Tibial nerve (tissue), 4 donors: ENCODE data around the gene CRYBG3.

Experiments used
- EP300 ChIP-seq, 2 donors: sonication (generic); formaldehyde crosslinking; IDR thresholded peaks; one replicate each; pipeline ENCODE4 v1.6.1; 2017; ENCODE audit warnings: antibody characterized with exemption in 2 of 2, mild to moderate bottlenecking in 1 of 2
- TF ChIP-seq, protein P1 (sequence below), 5 experiments: fragments of 200-600 bp in 3 of 5; fragments of 450-650 bp in 2 of 5; sonication (generic) in 3 of 5; IDR thresholded peaks; one replicate each; pipeline ENCODE4 v1.5.1; 2016 to 2019; ENCODE audit warnings: antibody characterized with exemption in 5 of 5, mild to moderate bottlenecking in 3 of 5, moderate library complexity in 2 of 5

DNA sequence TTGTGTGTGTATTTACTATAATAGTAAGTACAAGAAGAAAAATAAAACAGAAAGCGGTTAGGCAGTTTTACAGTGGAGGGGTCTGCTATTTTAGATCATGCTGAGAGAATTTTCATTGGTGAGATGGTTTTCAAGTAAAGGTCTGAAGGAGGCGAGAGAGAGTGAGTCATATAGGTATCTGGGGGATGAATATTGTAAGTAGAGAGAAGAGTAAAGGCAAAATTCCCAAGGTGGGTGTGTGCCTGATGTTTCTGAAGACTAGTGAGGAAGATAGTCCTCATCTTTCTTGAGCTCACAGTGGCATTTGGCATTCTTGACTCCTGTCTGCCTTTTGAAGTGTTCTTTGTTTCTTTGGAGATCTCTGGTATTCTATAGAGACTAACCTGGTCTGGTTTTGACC lies 38.6 kb downstream of the CRYBG3 start:
- TF ChIP-seq, protein P1, sequence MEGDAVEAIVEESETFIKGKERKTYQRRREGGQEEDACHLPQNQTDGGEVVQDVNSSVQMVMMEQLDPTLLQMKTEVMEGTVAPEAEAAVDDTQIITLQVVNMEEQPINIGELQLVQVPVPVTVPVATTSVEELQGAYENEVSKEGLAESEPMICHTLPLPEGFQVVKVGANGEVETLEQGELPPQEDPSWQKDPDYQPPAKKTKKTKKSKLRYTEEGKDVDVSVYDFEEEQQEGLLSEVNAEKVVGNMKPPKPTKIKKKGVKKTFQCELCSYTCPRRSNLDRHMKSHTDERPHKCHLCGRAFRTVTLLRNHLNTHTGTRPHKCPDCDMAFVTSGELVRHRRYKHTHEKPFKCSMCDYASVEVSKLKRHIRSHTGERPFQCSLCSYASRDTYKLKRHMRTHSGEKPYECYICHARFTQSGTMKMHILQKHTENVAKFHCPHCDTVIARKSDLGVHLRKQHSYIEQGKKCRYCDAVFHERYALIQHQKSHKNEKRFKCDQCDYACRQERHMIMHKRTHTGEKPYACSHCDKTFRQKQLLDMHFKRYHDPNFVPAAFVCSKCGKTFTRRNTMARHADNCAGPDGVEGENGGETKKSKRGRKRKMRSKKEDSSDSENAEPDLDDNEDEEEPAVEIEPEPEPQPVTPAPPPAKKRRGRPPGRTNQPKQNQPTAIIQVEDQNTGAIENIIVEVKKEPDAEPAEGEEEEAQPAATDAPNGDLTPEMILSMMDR (IDR thresholded peaks at IDR 0.05) = no peak
- no peak for TF ChIP-seq EP300 (IDR thresholded peaks at IDR 0.05)
